DOHH2 (cell line): ENCODE data around the gene MAP3K20.

Experiments used
- H3F3A ChIP-seq: fragments of 200-600 bp; sonication (generic), shearing (Covaris generic); 2 replicates; pipeline ENCODE4 v1.6.0; 2016; ENCODE audit warnings: antibody characterized with exemption, mild to moderate bottlenecking; ENCODE audit not compliant: control insufficient read depth, insufficient read depth
- H3K27ac ChIP-seq: fragments of 200-600 bp; sonication (generic); 2 replicates; pipeline ENCODE4 v1.5.1; 2014; ENCODE audit warnings: low read depth, mild to moderate bottlenecking, low read length, moderate library complexity
- H3K27me3 ChIP-seq: fragments of 200-600 bp; sonication (generic); 2 replicates; pipeline ENCODE4 v1.6.1; 2014; ENCODE audit warnings: mild to moderate bottlenecking, low read length, mixed read lengths; ENCODE audit not compliant: control insufficient read depth
- H3K36me3 ChIP-seq: fragments of 200-600 bp; sonication (generic); 2 replicates; pipeline ENCODE4 v1.6.1; 2014; ENCODE audit warnings: mild to moderate bottlenecking, low read length, moderate library complexity, mixed read lengths; ENCODE audit not compliant: control insufficient read depth
- H3K4me1 ChIP-seq: fragments of 200-600 bp; sonication (generic); 2 replicates; pipeline ENCODE4 v1.6.1; 2014; ENCODE audit warnings: mild to moderate bottlenecking, low read length, mixed read lengths; ENCODE audit not compliant: control insufficient read depth
- H3K4me2 ChIP-seq: fragments of 200-600 bp; sonication (generic); 2 replicates; pipeline ENCODE4 v1.6.0; 2014; ENCODE audit warnings: mild to moderate bottlenecking, low read length, moderate library complexity
- H3K4me3 ChIP-seq: fragments of 200-600 bp; sonication (generic); 2 replicates; pipeline ENCODE4 v1.5.1; 2014; ENCODE audit warnings: mild to moderate bottlenecking, low read length, mixed read lengths
- H3K79me2 ChIP-seq: fragments of 200-600 bp; sonication (generic); 2 replicates; pipeline ENCODE4 v1.6.1; 2014; ENCODE audit warnings: mild to moderate bottlenecking, low read length, mixed read lengths; ENCODE audit not compliant: control insufficient read depth
- H3K9me2 ChIP-seq: fragments of 200-600 bp; sonication (generic); replicated peaks from 2 replicates; pipeline ENCODE4 v1.6.1; 2014; ENCODE audit warnings: mild to moderate bottlenecking, low read length, mixed read lengths; ENCODE audit not compliant: control insufficient read depth
- H3K9me3 ChIP-seq: fragments of 200-600 bp; sonication (generic); 2 replicates; pipeline ENCODE4 v1.6.1; 2014; ENCODE audit warnings: antibody characterized with exemption, low read length, mixed read lengths; ENCODE audit not compliant: control insufficient read depth, insufficient read depth
- H4K20me1 ChIP-seq: fragments of 200-600 bp; sonication (generic); 2 replicates; pipeline ENCODE4 v1.6.0; 2014; ENCODE audit warnings: low read depth, mild to moderate bottlenecking, antibody characterized with exemption, low read length, moderate library complexity; ENCODE audit not compliant: control insufficient read depth, insufficient read depth
- CTCF ChIP-seq: fragments of 200-600 bp; sonication (generic); IDR thresholded peaks from one replicate; pipeline ENCODE4 v1.5.1; 2014; ENCODE audit warnings: antibody characterized with exemption, mild to moderate bottlenecking, low read depth, low read length; ENCODE audit not compliant: poor library complexity, severe bottlenecking
- EZH2phosphoT487 ChIP-seq: fragments of 200-600 bp; sonication (generic); IDR thresholded peaks from 2 replicates; pipeline ENCODE4 v1.6.1; 2017; ENCODE audit warnings: borderline replicate concordance, mild to moderate bottlenecking, antibody characterized with exemption, low read length, moderate library complexity, mixed read lengths

Gene MAP3K20

GRCh38 chr2:173235947-173236803, 160.5 kb downstream of the MAP3K20 start:
- no peaks in the 10 kb centered on the region for H3K9me2 ChIP-seq
- no peaks in the 10 kb centered on the region for H3K4me1 ChIP-seq
- no peak overlapping the region for H3K4me3 ChIP-seq
- no peaks in the 10 kb centered on the region for H3K9me3 ChIP-seq
- H3F3A ChIP-seq = no peaks in the 10 kb centered on the region; the same call in 1 of the 2 replicates
- no peak overlapping the region for H3K27ac ChIP-seq
- no peak for TF ChIP-seq CTCF
- TF ChIP-seq EZH2phosphoT487 = no peak
- peaks cover 12% of the 10 kb centered on the region for H3K36me3 ChIP-seq
- no peaks in the 10 kb centered on the region for H3K79me2 ChIP-seq
- H3K4me2 ChIP-seq = no peak overlapping the region
- no peaks in the 10 kb centered on the region for H3K27me3 ChIP-seq
- H4K20me1 ChIP-seq = no peaks in the 10 kb centered on the region

- Histone ChIP-seq H3K36me3 (peaks cover 5% of the 10 kb centered on the region), H3F3A (no peaks in the 10 kb centered on the region; the same call in 1 of the 2 replicates), H4K20me1 (no peaks in the 10 kb centered on the region), H3K27me3 (no peaks in the 10 kb centered on the region), H3K9me2 (no peaks in the 10 kb centered on the region), H3K27ac (no peak overlapping the region), H3K4me3 (no peak overlapping the region), H3K79me2 (no peaks in the 10 kb centered on the region), H3K4me1 (no peaks in the 10 kb centered on the region), H3K9me3 (no peaks in the 10 kb centered on the region), H3K4me2 (no peak overlapping the region)
- TF ChIP-seq CTCF (no peak), EZH2phosphoT487 (no peak)
These were observed 162.7 kb downstream of the MAP3K20 start for GRCh38 chr2:173238385-173238784.

- Histone ChIP-seq H3K36me3 (peaks cover 5% of the 10 kb centered on the region; the same call in 1 of the 2 replicates), H3K4me2 (no peak overlapping the region), H3K4me3 (no peak overlapping the region), H3K27ac (no peak overlapping the region), H3K4me1 (no peaks in the 10 kb centered on the region), H3K9me3 (no peaks in the 10 kb centered on the region), H4K20me1 (no peaks in the 10 kb centered on the region), H3K27me3 (no peaks in the 10 kb centered on the region), H3K9me2 (no peaks in the 10 kb centered on the region), H3F3A (no peaks in the 10 kb centered on the region; the same call in 1 of the 2 replicates), H3K79me2 (no peaks in the 10 kb centered on the region)
- TF ChIP-seq CTCF (no peak), EZH2phosphoT487 (no peak)
These were observed 163.2 kb downstream of the MAP3K20 start for GRCh38 chr2:173238831-173239230.
